Dermis microvascular lymphatic vessel endothelial cell (primary cell): ENCODE results near the gene PON3. TPM values are rescaled to one million over a fixed set of nuclear protein-coding genes. Genes with fewer than 3 reads are reported as not detected.

ENCODE experiments used
- DNase-seq, 2 donors: peaks; one replicate each; pipeline versions ENCODE4 v3.0.0 to v3.0.0-alpha.2; 2010; ENCODE audit warnings: low read depth in 2 of 2
- total RNA-seq: library from RNA; depleted of rRNA; stranded (reverse); fragments of >200 nt; gene quantifications from 2 replicates; pipeline ENCODE4 v1.2.1, GENCODE V29; 2014

PON3 gene
- total RNA-seq, 1 donor from 2014 or later = 0.13 TPM

- no peak for DNase-seq
Observed at GRCh38 chr7:95342029-95342428, 54.1 kb downstream of the PON3 start.

GRCh38 chr7:95340491-95340890 lies 55.7 kb downstream of the PON3 start:
- no peak for DNase-seq

DNA sequence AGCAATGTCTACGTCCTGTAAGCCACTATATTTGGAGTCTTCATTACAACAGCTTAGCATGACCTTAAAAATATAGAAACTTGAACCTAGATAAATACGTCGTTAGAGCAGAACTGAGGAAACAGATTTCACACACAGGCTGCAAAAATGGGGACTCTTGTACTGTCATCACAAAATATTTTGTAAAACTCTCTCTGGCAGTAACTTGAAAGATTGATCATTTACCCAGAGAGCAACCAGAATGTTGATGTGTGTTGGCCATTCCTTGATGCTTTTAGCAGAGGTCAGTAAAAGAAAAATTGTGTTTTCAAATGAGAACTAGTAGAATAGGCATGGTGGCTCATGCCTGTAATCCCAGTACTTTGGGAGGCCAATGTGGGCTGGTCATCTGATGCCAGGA lies 57.3 kb downstream of the PON3 start:
- no peak for DNase-seq

DNA sequence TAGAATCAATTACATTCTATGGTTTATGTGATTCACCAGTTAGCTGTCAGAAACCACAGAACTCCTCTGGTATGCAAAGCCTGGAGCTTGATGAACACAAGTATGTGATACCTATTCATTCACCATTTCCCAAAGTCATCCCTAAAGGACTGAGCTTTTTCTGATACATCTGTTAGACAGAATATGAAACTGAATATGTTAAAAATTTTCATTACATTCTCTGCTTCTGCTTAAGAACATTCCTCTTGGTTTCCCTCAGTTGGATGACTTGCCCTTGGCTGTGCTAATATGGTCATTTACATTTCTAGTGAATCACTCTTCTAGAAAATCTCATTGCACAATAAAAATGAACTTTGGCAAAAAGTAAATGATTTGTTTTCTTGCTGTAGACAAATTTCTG lies 61.1 kb downstream of the PON3 start:
- no peak for DNase-seq

GRCh38 chr7:95334447-95334846 lies 61.7 kb downstream of the PON3 start:
- no peak for DNase-seq

- DNase-seq = no peak
Observed at GRCh38 chr7:95330961-95331337, 65.2 kb downstream of the PON3 start.

GRCh38 chr7:95330204-95330960 lies 65.8 kb downstream of the PON3 start:
- DNase-seq = no peak

DNA sequence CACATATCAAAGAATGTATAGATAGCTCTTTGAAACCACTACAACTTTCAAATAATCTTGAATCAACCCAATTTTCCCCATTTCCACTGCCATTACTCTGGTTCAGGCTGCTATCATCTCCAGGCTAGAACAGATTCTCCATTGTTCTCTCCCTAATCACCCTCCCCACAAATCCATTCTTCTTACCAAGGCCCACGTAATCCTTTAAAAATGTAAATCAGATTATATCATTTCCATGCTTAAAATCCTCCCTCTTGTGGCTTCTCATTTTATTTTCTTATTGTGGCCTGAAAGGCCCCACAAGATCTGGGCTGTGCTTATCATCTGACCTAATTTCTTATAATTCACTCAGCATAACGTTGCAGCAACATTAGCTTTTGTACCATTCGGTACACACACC lies 68.8 kb downstream of the PON3 start:
- no peak for DNase-seq

- no peak for DNase-seq
Observed at GRCh38 chr7:95324431-95324830, 71.7 kb downstream of the PON3 start, which contains the start of gene PON1. TSS of gene PON1 (minus strand) at chr7:95324532. CDS start at chr7:95324475, 57 bp downstream.

- no peak for DNase-seq
Observed at GRCh38 chr7:95323410-95324129, 72.6 kb downstream of the PON3 start.

DNA sequence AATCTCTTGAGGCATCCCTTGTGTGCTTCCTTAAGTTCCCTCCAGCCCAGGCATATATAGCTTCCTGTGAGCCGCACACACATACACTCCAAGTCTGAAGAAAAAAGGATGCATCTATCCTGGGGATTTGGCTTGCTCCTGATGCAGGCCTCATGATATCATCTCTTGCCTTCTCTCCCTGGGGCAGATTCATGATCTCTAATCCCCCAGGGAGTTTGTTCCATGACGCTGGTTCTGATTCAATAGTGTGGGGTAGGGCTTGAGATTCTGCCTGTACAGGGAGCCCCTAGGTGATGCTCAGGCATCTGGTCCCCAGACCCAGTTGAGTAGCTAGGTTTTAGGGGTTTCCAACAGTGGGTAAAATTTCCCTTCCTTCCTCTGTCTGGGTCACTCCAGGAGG lies 73.3 kb downstream of the PON3 start:
- DNase-seq = no peak

DNA sequence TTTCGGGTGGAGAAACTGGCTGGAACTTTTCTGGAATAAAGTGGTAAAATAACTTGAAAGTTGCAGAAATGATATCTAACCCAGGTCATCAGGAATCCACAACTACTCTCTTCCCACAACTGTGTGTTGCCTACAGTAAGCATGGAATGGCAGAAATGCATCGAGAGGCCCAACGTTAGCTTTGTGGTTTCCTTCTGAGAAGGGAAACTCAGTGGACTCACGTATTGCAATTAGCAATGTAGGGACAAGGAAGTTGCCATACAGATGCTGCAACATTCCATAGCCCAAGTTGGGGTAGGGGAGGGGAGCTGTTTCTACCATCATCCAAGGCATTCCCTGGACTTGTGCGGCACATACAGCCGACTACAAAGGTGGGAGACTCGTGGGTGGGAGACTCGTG lies 73.8 kb downstream of the PON3 start:
- DNase-seq = no peak

DNA sequence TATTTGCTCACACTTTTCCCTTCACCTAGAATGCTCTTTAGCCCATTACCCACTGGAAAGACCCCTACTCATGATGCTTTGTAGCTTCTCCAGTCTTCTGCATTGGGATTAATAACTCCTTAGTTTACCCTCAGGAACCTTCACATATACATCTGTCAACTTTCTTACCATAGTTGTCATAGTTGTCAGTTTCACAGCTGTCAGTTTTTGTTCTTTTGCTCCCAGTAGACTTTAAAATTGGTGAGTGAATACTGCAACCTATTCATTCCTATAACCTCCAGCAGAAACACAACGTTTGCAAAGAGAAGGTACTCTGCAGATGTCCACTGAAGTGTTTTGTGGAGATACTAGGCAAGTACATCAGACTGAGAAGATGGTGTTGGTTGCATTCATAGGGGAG lies 74.5 kb downstream of the PON3 start:
- DNase-seq = no peak

DNA sequence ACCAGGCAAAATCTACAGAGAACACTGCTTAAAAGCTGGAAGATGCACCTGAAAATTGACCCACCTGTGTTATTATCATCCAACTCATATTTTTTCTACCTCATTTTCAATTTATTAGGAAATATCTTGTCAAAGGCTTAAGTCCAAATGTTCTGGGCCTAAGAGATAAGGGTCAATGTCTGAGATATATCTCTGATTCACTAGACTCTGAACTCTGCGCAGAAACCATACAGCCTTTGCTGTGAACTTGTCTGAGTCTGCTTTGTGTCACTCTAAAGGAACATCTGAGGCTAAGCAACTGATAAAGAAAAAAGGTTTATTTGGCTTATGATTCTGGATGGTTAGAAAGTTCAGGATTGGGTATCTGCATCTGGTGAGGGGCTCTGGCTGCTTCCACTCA lies 75.5 kb downstream of the PON3 start:
- DNase-seq = no peak

- no peak for DNase-seq
Observed at GRCh38 chr7:95319570-95319969, 76.6 kb downstream of the PON3 start.

DNA sequence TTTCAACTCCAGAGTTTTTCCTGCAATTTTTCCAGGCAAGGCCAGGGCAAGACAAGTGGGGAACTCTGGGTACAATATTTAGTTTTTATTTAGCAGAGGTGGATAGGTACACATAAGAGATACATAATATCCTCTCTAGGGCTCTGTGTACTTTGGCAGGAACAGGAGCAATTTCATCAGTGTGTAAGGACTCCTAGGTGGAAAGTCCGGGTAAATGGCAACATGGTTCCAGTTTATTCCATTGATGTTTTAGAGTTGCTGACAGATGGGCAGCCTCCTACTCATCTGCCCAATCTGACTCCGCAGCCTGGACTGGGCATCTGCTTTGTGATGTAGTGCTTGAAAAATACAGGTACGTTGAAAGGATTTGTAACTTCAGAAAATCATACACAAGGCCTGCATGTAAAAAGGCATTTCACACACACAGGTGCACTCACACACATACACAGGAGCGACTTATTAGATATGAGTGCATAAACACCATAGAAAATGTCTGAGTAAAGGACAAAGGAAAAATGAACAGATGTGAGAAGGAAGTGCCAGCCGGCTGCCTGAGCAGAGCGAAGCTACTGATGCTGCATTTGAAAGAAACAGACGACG lies 77.6 kb downstream of the PON3 start:
- DNase-seq = no peak

DNA sequence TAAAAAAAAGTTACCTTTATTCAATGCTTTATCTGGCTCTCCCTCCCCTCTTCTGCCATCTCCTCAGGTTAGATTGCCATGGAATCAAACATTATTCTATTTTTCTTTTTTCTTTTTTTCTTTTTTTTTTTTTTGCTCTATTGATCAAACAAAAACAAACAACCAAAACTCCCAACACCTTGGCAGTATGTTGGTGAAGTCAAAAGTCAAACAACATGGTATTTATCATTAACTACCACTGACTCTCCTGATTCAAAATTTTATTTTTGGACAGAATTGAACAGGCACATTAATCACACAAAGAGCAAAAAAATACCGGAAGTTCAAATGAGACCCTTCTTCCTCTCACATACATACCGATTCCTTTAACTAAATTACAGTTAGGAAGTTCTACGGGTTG lies 78.2 kb downstream of the PON3 start:
- no peak for DNase-seq

DNA sequence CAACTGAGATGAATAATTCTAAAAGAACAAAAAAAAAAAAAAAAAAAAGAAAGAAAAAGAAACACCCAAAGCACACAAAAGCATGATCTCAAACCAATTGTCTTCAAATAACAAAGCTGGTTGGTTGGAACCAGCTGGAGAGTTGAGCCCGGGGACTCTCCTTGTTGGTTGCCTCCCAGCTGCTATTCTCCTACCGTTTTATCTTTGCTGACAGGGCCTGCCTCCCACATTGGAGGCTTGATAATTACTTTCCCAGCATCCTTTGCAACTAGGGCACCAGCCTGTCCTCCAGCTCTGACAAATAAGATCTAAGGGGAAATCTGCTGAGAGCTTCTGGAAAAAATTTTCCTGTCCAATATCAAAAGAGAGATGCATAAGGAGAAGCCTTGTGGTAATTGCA lies 78.6 kb downstream of the PON3 start:
- no peak for DNase-seq

- no peak for DNase-seq
Observed at GRCh38 chr7:95316588-95316987, 79.6 kb downstream of the PON3 start.

GRCh38 chr7:95312561-95312960 lies 83.6 kb downstream of the PON3 start:
- DNase-seq = no peak

GRCh38 chr7:95311389-95311788 lies 84.8 kb downstream of the PON3 start:
- DNase-seq = no peak

GRCh38 chr7:95309951-95310350 lies 86.2 kb downstream of the PON3 start:
- no peak for DNase-seq
